CMK (cell line): ENCODE measurements around the gene NACA2.
"Not testable (repeated sequence)": the region's sequence is repeated elsewhere in the genome, so short reads cannot be mapped to it uniquely, and the experiment has no call there.

Source experiments
- DNase-seq: peaks from one replicate; pipeline ENCODE4 v3.0.0-alpha.2; 2010; ENCODE audit warnings: low read depth

NACA2 gene

DNA sequence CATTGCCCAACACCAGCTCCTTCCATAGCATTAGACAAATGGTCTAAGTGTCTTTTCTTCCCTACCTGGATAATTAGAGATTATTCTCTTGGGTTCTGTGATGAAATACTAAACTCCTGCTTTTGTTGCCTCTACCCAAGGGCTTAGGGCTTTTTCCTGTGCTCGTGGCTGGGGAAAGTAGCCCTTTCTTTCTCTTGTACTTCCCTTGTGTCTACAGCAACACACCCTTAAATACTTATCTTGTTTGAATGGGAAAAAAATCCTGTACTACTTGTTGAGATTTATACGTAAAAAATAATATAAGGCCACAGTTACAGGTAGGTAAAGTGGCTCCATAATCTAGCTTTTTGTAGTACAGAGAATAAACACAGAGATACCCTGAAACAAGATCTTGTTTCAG, 7.0 kb upstream of the NACA2 start:
- DNase-seq: no peak

DNA sequence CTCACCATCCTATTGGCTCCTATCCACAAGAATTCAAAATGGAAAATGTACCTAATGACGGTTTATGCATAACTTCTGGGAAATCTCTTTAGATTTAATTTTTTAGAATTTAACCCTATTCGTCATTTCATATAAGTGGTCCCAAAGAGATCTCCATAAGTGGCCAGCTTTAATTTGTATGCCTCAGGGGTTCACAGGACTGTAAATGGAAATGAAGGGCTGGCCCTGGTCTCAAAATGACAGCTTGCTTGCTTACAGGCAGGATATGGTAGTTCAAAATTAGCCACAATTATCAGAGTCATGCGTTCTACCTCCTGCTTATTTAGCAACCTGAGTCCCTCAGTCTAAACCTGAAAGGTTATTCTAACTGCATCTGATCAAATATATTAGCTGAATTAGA, 6.6 kb upstream of the NACA2 start:
- no peak for DNase-seq

DNA sequence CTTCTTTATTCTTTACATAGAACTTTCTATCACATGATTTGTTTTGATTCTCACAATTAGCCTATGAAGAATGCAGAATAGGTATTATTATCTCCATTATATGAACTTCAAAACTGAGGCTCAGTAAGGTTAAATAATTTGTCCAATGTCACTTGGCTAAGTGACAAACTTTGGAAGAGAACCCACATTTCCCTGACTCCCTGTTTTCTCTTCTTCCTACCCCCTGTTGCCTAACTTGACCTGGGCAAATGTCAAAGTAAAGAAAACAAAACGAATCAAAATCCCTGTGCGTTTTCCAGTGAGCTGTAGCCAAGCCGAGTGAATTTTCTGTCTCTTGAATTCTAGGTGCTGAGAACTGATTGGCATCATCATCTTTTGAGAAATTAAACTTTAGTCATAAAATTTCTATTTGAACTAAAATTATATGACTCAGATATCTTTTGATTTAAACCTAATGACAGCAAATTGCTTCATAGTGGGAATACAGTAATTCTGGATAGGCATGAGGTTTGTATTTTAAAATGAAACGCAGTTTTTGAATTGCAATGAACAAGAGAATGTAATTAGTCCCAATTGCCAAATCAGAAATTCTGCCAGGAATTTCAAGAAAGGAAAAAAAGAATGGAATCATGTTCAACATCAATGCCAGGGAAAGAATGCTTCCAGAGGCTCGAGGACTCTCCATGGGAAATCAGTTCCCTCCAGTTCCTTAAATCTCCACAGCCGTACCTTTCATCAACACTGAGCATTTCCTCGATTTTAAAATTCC, 4.6 kb upstream of the NACA2 start:
- DNase-seq: no peak

DNA sequence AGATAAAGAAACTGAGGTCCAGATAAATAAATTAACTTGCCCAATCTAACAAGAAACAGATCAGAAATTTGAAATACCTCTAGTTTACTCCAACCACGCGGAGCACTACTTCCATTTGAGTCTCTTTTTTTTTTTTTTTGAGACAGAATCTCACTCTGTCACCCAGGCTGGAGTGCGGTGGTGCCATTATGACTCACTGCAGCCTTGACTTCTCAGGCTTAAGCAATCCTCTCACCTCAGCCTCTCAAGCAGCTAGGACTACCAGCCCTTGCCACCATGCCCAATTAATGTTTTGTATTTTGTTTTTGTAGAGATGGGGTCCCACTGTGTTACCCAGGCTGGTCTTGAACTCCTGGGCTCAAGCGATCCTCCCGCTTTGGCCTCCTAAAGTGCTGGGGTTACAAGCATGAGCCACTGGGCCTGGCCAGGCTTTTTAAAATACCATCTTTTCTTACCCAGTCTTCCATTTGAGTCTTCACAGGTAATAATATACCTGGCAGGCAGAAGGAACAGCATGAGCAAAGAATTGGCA, 3.3 kb upstream of the NACA2 start:
- no peak for DNase-seq

DNA sequence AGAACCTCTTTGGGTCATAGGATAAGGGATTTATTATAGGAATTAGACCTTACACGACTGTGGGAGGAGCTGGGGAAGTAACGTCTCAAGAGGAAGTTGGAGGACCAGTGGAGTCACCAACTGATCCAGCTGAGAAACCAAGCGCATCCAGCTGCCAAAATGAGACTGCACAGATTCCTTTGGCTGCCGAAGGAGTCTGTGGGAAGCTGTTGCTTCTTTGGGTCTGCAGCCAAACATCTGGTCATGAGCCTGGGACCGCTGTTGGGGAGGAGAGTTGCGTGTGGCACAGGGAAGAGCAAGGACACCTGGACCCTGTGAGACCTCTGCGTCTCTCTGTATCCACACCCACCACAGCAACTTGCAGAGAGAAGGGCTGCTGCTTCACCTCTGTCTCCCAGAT, 2.4 kb upstream of the NACA2 start:
- no peak for DNase-seq

DNA sequence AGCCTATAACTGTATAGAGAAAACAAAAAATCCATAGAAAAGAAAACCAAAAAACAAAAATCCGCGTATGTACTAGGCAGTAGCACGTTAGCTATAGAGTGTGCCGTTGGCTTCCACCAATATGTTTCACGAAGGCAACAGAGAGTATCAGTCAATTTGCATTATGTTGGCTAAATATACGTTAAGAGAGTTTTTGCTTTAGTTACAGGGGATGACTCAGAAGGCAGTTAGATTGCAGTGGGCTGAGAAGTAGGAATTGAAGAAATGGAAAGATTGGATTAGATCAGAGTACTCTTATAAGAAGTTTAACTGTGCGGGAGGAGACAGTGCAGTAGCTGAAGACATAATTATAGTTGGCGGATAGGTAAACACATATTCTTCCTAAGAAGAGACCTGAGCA, 911 bp upstream of the NACA2 start:
- DNase-seq: no peak

DNA sequence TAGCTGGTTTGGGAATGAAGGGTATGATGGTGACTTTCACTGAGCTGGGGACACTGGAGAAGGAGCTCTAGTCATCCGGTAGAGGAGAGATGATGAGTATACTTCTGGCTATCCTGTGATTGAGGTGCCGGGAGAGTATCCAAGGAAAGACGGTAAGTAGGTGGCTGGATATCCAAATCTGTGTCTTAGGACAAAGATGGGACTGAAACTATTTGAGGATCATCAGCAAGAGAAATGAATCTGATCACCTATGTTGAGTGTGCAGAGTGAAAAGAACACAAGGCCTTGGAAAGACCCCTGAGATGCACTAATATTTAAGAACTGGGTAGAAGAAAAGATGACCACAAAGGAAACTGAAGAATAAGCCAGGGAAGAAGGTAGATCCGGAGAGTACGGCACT, 1.0 kb downstream of the NACA2 start:
- no peak for DNase-seq

DNA sequence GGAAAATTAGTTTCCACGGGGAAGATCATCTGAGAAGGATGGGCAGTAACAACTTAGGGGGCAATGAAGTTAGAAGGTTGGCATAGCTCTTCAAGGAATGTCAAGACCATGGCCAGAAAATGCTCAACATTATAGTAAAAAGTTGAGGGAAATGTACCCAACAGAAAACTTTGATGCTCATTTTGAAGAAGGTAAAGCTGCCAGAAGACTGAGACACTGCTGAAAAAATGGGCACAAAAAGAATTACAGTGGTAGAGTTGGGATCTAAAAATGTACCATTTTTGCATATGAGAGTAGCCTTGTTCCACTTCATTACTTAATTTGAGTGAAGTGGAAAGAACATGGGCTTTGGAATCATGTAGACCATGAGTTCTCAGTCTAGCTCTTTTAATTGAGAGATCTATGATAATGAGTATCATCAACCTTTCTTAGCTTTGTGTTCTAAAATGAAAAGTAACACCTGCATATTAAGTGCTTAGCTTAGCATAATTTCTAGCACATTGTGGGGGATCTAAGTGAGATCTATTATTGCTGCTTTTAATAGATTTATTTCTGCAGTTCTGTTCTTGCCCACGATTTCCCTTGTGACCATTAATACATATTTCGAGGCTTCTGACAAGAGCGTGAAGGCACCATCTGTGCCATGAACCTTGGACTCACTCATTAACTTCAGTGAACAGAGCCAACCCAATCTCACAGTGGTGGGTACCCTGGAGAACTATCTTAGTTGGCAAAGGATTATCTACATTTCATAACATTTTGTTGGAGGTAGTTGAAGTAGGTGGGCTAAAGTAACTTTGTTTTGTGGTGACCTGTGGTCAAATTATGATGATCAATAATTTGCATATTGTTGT, 3.0 kb downstream of the NACA2 start:
- DNase-seq: no peak

DNA sequence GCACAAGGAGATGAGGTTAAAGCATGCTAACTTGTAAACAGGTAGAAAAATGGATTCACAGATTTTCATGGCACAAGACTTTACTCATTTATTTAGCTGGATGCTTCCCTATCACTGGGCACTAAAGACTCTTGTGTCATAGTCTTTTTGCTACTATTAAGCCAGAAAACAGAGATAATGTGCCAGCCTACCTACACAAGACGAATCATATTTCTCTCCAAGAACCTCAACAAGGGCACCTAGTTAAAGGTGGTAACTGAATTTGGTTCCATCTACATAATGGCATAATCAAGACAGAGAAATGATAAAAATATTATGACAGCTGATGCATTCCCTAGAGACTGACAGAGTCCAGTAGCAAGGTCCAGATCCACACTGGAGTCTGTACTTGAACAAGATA, 3.8 kb downstream of the NACA2 start:
- no peak for DNase-seq

DNA sequence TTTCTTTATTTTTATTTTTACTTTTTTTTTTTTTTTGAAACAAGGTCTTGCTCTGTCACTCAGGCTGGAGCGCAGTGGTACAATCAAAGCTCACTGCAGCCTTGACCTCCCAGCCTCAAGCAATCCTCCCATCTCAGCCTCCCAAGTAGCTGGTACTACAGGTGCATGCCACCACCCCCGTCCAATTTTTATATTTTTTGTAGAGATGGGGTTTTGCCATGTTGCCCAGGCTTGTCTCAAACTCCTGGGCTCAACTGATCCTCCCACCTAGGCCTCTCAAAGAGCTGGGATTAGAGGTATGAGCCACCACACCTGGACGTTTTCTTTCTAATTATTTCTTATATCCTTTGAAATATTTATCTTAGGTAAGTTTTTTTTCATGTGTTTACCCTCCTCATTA, 4.4 kb downstream of the NACA2 start:
- DNase-seq: not testable (repeated sequence)

DNA sequence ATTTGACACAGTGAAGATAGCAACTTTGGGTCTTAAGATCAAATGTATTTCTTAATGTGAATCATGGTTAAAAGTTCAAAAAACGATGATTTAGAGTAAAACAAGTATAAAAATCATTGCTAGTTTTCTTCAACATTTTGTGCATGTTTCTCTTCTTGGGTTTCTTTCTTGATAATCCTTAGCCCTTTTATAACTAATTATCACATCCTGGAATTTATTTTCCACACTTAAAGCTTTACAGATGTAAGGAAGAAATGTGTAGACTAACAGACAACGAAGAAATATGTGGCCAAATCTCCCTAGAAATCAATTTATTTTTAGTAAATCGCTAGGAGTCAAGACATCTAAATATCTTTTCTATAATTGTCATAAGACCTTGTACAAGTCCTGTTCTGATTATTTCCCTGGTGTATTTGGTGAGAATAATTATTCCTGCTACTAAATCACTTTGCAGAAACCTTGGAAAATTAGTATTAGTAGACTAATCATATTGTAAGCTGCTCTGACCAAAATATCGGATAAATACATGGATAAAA, 4.9 kb downstream of the NACA2 start:
- DNase-seq: no peak

DNA sequence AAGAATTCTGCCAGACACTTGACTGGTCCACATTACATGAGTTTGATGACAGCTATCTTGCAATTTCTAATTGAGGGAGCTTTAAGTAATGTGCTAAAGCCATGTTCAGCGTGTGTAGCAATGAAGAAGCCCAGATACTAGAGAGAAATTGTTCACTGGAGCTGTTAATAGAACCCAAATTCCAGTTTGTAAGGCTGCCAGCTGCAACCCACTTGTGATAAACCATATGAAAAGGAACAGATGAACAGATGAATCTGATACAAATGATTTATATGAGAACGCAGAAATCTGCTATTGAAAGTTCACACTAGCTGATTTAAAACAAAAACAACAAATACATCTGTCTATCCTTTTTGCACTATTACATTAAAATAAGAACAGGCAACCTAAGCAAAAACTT, 6.2 kb downstream of the NACA2 start:
- no peak for DNase-seq

DNA sequence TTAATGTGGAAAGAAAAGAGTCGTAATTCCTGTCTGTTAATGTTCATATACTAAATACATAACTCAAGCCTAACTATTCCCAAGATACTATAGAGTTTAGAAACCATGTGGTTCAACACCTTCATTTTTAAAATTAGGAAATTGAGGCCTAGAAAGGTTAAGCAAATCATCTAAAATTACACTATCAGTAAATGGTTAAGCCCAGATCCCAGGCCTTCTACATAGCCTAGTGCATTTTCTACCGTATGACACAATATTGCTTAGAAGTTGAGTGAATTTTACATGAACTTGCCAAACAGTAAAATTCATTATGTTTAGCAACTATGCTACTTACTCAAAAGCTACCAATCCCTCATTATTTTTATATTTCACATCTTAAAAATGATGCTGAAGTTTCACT, 6.8 kb downstream of the NACA2 start:
- no peak for DNase-seq

DNA sequence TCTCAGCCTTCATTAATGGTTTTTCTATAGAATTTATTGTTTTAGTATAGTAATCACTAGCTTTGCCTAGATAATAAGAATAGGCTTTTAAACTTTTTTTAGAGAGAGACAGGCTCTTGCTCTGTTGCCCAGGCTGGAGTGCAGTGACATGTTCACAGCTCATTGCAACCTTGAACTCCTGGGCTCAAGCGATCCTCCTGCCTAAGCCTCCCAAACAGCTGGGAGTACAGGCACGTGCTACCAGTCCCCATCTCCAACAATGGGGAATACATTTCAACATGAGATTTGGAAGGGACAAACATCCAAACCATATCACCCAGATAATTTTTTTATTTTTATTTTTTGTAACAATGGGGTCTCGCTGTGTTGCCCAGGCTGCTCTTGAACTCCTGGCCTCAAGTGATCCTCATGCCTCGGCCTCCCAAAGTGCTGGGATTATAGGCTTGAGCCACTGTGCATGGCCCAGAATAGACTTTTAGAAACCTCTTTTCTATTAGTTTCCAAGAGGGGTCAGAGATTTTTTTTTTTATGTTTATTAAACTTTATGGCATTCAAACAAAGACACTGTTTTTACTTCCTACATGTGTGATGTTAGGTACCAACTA, 7.3 kb downstream of the NACA2 start:
- no peak for DNase-seq

DNA sequence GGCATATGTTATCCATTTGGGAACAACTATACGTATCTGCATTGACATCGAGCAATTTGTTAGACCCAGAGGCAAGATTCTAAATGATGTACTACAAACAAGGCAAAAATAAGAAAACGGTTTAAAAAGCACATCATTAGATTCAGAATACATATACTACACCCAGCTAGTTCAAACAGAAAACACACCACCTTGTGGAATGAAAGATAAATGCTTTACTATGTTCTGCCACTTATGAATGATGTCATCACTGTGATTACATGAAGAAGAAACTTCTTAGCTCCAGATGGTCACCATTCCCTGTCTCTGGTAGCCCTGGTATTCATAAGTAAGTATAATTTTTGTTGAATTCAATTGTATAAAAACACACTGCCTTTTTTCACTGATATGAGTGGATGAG, 7.8 kb downstream of the NACA2 start:
- no peak for DNase-seq

DNA sequence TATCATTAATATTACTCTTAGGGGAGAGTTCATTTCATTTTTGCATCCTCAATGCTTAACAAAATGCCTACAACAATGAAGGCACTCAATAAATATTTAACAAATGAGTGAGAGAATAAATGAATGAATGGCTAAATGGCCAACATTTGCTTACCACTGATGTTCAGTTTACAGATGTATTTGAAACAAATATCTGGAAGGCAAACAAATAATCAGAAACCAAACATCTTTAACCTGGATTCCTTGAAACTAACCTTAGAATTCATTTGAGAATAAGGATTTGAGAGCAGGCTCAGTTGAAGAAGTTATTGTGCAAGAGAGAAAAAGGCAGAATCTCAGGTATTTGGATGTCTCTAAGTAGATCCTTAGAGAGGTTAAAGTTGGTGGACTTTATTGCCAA, 8.4 kb downstream of the NACA2 start:
- no peak for DNase-seq

DNA sequence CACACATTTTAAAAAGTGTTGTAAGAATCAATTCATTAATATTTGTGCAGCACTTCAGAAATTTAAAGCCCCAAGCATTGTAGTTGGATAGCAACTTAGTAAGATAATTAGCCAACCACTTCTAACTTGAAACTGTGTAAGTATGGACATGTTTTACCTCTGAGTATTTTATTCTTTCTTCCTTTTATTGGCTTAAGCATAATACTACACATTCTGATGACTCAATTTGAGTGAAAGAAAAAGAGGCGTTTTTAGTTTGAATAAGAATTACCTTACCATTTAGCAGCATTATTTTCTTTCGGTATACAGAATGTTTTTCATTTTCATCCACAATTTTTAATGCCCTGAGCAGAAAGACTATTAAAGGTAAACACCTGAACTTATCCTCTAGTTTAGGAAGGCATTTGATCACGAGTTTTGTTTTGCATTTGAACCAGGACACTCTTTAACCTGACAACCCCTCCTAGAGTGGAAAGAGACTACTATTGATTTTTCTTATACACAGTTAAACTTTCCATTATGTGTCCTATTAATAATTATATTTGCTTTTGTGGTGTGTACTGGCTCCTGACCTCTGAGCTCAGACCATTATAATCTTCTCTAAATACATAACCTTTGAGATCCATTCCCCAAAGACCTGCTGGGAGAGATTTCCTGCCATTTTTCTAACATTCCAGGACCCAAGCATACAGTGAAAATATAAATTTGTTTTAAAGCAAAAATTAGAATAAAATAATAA, 9.2 kb downstream of the NACA2 start:
- no peak for DNase-seq

DNA sequence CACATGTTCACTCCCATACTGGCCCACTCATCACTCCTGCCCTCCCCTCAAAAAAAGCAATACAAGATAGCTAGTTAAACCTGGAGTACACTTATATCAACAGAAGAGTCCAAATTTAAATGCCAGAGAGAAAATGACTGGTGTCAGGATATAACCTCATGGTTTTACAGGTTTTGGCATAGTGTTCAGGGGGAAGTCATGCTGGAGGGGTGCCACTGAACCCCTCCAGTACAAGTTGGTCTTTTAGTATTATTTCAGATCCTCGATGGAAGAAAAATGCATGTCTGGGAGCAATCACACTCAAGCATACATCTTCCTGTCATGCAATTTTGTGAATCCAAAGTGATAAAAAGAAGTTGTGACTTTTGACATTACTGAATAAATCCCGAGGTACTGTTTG, 10.5 kb downstream of the NACA2 start:
- DNase-seq: no peak

DNA sequence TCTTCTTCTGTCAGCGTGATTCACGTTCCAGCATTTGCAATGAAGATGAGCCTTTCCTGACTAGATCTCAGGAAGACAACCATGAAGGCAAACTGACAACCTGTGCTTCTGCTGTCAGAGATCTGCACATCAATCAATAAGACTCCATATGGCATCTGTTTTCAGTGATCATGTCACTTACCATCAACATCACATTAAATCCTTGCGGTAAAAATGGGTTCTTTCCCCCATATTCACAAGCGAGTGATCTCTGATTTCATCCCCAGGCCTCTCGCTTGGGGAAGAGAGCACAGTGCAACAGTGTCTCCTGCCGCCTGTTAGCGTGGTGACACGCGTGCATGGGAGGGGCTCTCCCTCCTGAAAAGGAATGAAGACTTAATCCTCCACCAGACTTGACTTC, 11.1 kb downstream of the NACA2 start:
- DNase-seq: no peak

DNA sequence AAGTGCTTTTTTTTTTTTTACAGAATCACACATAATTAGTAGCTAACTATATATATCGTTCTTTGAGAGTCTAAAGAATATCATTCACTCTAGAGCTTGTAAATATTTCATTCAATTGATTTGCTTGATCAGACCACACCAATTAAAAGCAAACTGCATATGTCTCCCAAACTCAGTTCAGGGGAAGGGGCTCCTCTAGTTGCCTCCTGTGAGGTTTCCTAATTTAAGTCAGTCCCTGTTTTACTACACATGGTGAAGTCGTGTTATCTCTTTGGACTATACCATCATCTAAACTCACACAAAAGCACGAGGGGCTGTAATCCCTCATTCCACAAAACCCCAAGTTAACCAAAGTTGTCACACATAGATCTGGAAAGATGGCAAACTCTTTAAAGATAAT, 11.7 kb downstream of the NACA2 start:
- DNase-seq: no peak

DNA sequence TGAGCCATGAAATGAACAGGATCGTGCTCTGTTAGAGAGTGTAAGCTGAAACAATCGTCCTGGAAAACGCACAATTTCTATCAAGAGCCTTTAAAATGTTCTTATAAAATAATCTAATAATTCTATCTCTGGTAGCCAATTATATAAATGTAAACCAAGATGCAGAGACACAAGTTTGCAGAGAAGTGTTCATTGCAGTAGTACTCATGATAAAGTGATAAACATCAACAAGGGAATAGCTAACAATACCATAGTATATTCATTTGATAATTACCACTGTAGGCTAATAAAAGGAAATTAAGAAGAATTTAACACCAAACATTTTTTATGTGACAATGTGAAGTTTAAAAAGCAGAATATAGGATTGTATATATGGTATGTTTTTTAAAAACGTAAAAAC, 12.4 kb downstream of the NACA2 start:
- no peak for DNase-seq

DNA sequence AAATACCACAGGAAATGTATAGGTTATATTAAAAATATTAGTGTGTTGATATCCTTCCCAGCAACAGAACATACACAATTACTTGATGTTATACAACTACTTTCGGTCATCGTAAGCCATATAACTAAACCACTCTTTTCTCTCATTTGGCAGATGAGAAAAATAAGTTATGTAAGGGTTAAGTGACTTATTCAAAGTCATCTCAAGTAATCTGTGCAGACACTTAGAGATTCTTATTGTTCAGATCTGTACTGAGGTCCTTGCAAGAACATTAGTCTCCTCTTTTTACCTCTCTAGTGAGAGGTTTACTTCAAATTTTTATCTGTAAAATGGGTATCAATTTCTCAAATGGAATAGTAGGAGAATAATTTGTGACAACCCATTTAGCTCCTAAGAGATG, 15.0 kb downstream of the NACA2 start:
- DNase-seq: no peak
